HG03432 (cell line): Measurements from ENCODE around the gene FBXL17.

ENCODE experiments used
- ATAC-seq: cut with Tn5 transposase; IDR thresholded peaks from one replicate; pipeline ENCODE4 v1.9.1; 2021; ENCODE audit warnings: mild to moderate bottlenecking, moderate library complexity; ENCODE audit not compliant: unreplicated experiment

The FBXL17 gene

GRCh38 chr5:107959573-107960279 lies 422.2 kb downstream of the FBXL17 start:
- ATAC-seq = no peak

GRCh38 chr5:107958861-107959260 lies 423.0 kb downstream of the FBXL17 start:
- ATAC-seq = no peak

GRCh38 chr5:107958432-107958831 lies 423.5 kb downstream of the FBXL17 start:
- ATAC-seq = no peak

- ATAC-seq = no peak
Measured at GRCh38 chr5:107957051-107957450, 424.8 kb downstream of the FBXL17 start.

GRCh38 chr5:107955321-107955720 lies 426.6 kb downstream of the FBXL17 start:
- ATAC-seq = no peak

GRCh38 chr5:107954254-107954653 lies 427.6 kb downstream of the FBXL17 start:
- ATAC-seq = no peak

GRCh38 chr5:107952450-107952849 lies 429.4 kb downstream of the FBXL17 start:
- ATAC-seq = no peak

GRCh38 chr5:107951309-107951708 lies 430.6 kb downstream of the FBXL17 start:
- ATAC-seq = no peak

GRCh38 chr5:107950776-107951175 lies 431.1 kb downstream of the FBXL17 start:
- no peak for ATAC-seq

GRCh38 chr5:107949688-107950341 lies 432.1 kb downstream of the FBXL17 start:
- no peak for ATAC-seq

- ATAC-seq = no peak
Measured at GRCh38 chr5:107948377-107948776, 433.5 kb downstream of the FBXL17 start.

- ATAC-seq = no peak
Measured at GRCh38 chr5:107945061-107945460, 436.8 kb downstream of the FBXL17 start.

- no peak for ATAC-seq
Measured at GRCh38 chr5:107943923-107944322, 438.0 kb downstream of the FBXL17 start.

GRCh38 chr5:107941036-107941435 lies 440.9 kb downstream of the FBXL17 start:
- ATAC-seq = no peak

GRCh38 chr5:107937651-107938355 lies 444.1 kb downstream of the FBXL17 start:
- no peak for ATAC-seq

- ATAC-seq = no peak
Measured at GRCh38 chr5:107937204-107937603, 444.7 kb downstream of the FBXL17 start.

- no peak for ATAC-seq
Measured at GRCh38 chr5:107936515-107936914, 445.4 kb downstream of the FBXL17 start.

- ATAC-seq = no peak
Measured at GRCh38 chr5:107935645-107936044, 446.3 kb downstream of the FBXL17 start.

- no peak for ATAC-seq
Measured at GRCh38 chr5:107933326-107933725, 448.6 kb downstream of the FBXL17 start.

GRCh38 chr5:107930891-107931290 lies 451.0 kb downstream of the FBXL17 start:
- ATAC-seq = no peak

GRCh38 chr5:107930092-107930491 lies 451.8 kb downstream of the FBXL17 start:
- no peak for ATAC-seq

GRCh38 chr5:107929080-107929479 lies 452.8 kb downstream of the FBXL17 start:
- ATAC-seq = no peak
